HCT116 (cell line): Measurements from ENCODE around the gene ZPR1.

Source experiments
- CTCF ChIP-seq, 3 experiments: fragments of 200-600 bp in 1 of 3; sonication (generic) in 1 of 3; IDR thresholded peaks in 2 of 3; conservative IDR thresholded peaks in 1 of 3; 2 replicates each; pipeline ENCODE4 v1.5.1; 2012 to 2017; ENCODE audit warnings: low read depth in 2 of 3, low read length in 2 of 3, antibody characterized with exemption in 1 of 3, borderline replicate concordance in 1 of 3, control low read depth in 1 of 3, mild to moderate bottlenecking in 1 of 3, mixed read lengths in 1 of 3, mixed run types in 1 of 3, moderate library complexity in 1 of 3; ENCODE audit not compliant: insufficient read depth in 1 of 3
- EZH2phosphoT487 ChIP-seq: fragments of 200-600 bp; IDR thresholded peaks from 2 replicates; pipeline ENCODE4 v1.6.1; 2018; ENCODE audit warnings: antibody characterized with exemption, borderline replicate concordance
- MAX ChIP-seq: IDR thresholded peaks from 2 replicates; pipeline ENCODE4 v1.6.1; 2012
- POLR2A ChIP-seq: IDR thresholded peaks from 2 replicates; pipeline ENCODE4 v1.7.0; 2011; ENCODE audit warnings: borderline replicate concordance; ENCODE audit not compliant: insufficient read depth, insufficient read length; ENCODE audit errors: extremely low read depth
- POLR2AphosphoS5 ChIP-seq: IDR thresholded peaks from 2 replicates; pipeline ENCODE4 v1.6.1; 2011; ENCODE audit warnings: mild to moderate bottlenecking, low read depth, low read length, moderate library complexity
- RAD21 ChIP-seq: IDR thresholded peaks from 2 replicates; pipeline ENCODE4 v1.6.1; 2012; ENCODE audit warnings: low read depth, mild to moderate bottlenecking
- REST ChIP-seq: IDR thresholded peaks from 2 replicates; pipeline ENCODE4 v1.6.1; 2012; ENCODE audit warnings: low read depth
- SIN3A ChIP-seq: IDR thresholded peaks from 2 replicates; pipeline ENCODE4 v1.6.1; 2012; ENCODE audit warnings: low read depth
- SP1 ChIP-seq: IDR thresholded peaks from 2 replicates; pipeline ENCODE4 v1.6.1; 2012; ENCODE audit warnings: low read depth
- SRF ChIP-seq: IDR thresholded peaks from 2 replicates; pipeline ENCODE4 v1.6.1; 2012; ENCODE audit warnings: low read depth
- YY1 ChIP-seq: IDR thresholded peaks from 2 replicates; pipeline ENCODE4 v1.6.1; 2011; ENCODE audit warnings: low read length, low read depth, moderate library complexity, mild to moderate bottlenecking; ENCODE audit not compliant: insufficient replicate concordance; ENCODE audit errors: extremely low read depth
- ZFX ChIP-seq: fragments of 450-650 bp; IDR thresholded peaks from 2 replicates; pipeline ENCODE4 v1.6.1; 2017
- ZNF274 ChIP-seq: fragments of 200-500 bp; sonication (Bioruptor generic); IDR thresholded peaks from 2 replicates; pipeline ENCODE4 v1.6.1; 2014; ENCODE audit warnings: mild to moderate bottlenecking, low read depth, low read length, inconsistent platforms

GRCh38 chr11:116831790-116832349 is 44.0 kb upstream of the ZPR1 start:
- TF ChIP-seq YY1: no peak
- TF ChIP-seq ZFX: no peak
- no peak for TF ChIP-seq POLR2AphosphoS5
- no peak for TF ChIP-seq CTCF (IDR thresholded peaks at IDR 0.05 in 2 of 3, conservative IDR thresholded peaks at IDR 0.05 in 1 of 3; ENCODE audit: borderline replicate concordance in 1 of 3, insufficient read depth in 1 of 3, low read depth in 2 of 3, low read length in 2 of 3)
- no peak for TF ChIP-seq RAD21
- TF ChIP-seq SRF: no peak
- TF ChIP-seq EZH2phosphoT487: no peak
- TF ChIP-seq POLR2A: no peak
- no peak for TF ChIP-seq ZNF274
- no peak for TF ChIP-seq SIN3A
- TF ChIP-seq MAX: no peak
- no peak for TF ChIP-seq SP1
- no peak for TF ChIP-seq REST
